ENCODE measurements around the gene SPACA7.

The SPACA7 gene

GRCh38 chr13:112447761-112448603 is 71.8 kb downstream of the SPACA7 start:
- no peak for DNase-seq (ENCODE audit: low read depth)

- no peak for DNase-seq (ENCODE audit: low read depth)
Measured at GRCh38 chr13:112448621-112449544, 72.7 kb downstream of the SPACA7 start.

- DNase-seq (ENCODE audit: low read depth) = no peak
Measured at GRCh38 chr13:112449545-112449930, 73.4 kb downstream of the SPACA7 start.

- no peak for DNase-seq (ENCODE audit: low read depth)
Measured at GRCh38 chr13:112450118-112450903, 74.2 kb downstream of the SPACA7 start.

- no peak for DNase-seq (ENCODE audit: low read depth)
Measured at GRCh38 chr13:112450904-112451240, 74.7 kb downstream of the SPACA7 start.

GRCh38 chr13:112451512-112452379 is 75.6 kb downstream of the SPACA7 start:
- no peak for DNase-seq (ENCODE audit: low read depth)

GRCh38 chr13:112452380-112453206 is 76.4 kb downstream of the SPACA7 start:
- DNase-seq (ENCODE audit: low read depth) = no peak

- DNase-seq (ENCODE audit: low read depth) = no peak
Measured at GRCh38 chr13:112453207-112453829, 77.2 kb downstream of the SPACA7 start.

GRCh38 chr13:112453874-112454647 is 77.9 kb downstream of the SPACA7 start:
- DNase-seq (ENCODE audit: low read depth) = no peak

- DNase-seq (ENCODE audit: low read depth) = no peak
Measured at GRCh38 chr13:112454648-112455334, 78.6 kb downstream of the SPACA7 start.

- no peak for DNase-seq (ENCODE audit: low read depth)
Measured at GRCh38 chr13:112455476-112456059, 79.4 kb downstream of the SPACA7 start.

GRCh38 chr13:112456138-112457056 is 80.2 kb downstream of the SPACA7 start:
- DNase-seq (ENCODE audit: low read depth) = no peak

GRCh38 chr13:112457081-112457480 is 80.9 kb downstream of the SPACA7 start:
- DNase-seq (ENCODE audit: low read depth) = no peak

GRCh38 chr13:112457485-112457884 is 81.3 kb downstream of the SPACA7 start:
- no peak for DNase-seq (ENCODE audit: low read depth)

GRCh38 chr13:112462408-112462807 is 86.3 kb downstream of the SPACA7 start:
- no peak for DNase-seq (ENCODE audit: low read depth)

GRCh38 chr13:112464720-112465119 is 88.6 kb downstream of the SPACA7 start:
- DNase-seq (ENCODE audit: low read depth) = no peak

Measured in ELR (cell line).